OCI-LY7 (cell line): Measurements from ENCODE around the gene SV2C. TPM values are rescaled to one million over a fixed set of nuclear protein-coding genes. Genes with fewer than 3 reads are reported as not detected.

Experiments used
- BruUV-seq: library from RNA; stranded (reverse); fragments of 400-500 nt; replicated peaks from 2 replicates; lab custom pipeline; 2021; lab: Mats Ljungman, UMichigan
- CTCF ChIA-PET: fragments of 300-600 bp; sonication (Branson Sonifier 250); formaldehyde crosslinking; loops from one replicate; lab custom pipeline; 2022; ENCODE audit warnings: antibody characterized with exemption; ENCODE audit not compliant: unreplicated experiment; lab: Charles Lee
- POLR2A ChIA-PET: fragments of 300-600 bp; sonication (Branson Sonifier 250); formaldehyde crosslinking; loops from one replicate; lab custom pipeline; 2022; ENCODE audit warnings: antibody characterized with exemption; lab: Charles Lee
- DNase-seq: peaks from one replicate; pipeline ENCODE4 v3.0.0-alpha.2; 2015; ENCODE audit warnings: low spot score
- H2AFZ ChIP-seq: fragments of 200-600 bp; sonication (generic), shearing (Covaris generic); 2 replicates; pipeline ENCODE4 v1.6.1; 2014; ENCODE audit warnings: mild to moderate bottlenecking, antibody characterized with exemption, low read length, moderate library complexity
- H3K27ac ChIP-seq: fragments of 200-600 bp; sonication (generic); 2 replicates; pipeline ENCODE4 v1.5.1; 2014; ENCODE audit warnings: mixed run types, low read depth, mild to moderate bottlenecking, moderate library complexity, low read length, inconsistent platforms; ENCODE audit not compliant: poor library complexity, severe bottlenecking
- H3K36me3 ChIP-seq: fragments of 200-600 bp; sonication (generic); 2 replicates; pipeline ENCODE4 v1.6.1; 2014; ENCODE audit warnings: mild to moderate bottlenecking, antibody characterized with exemption, low read length, moderate library complexity, mixed read lengths; ENCODE audit not compliant: insufficient read depth
- H3K4me1 ChIP-seq: fragments of 200-600 bp; sonication (generic); 2 replicates; pipeline ENCODE4 v1.5.1; 2014; ENCODE audit warnings: mild to moderate bottlenecking, low read length; ENCODE audit not compliant: insufficient read depth, poor library complexity, severe bottlenecking
- H3K4me2 ChIP-seq: fragments of 200-600 bp; sonication (generic); 2 replicates; pipeline ENCODE4 v1.6.1; 2014; ENCODE audit warnings: mild to moderate bottlenecking, low read length
- H3K4me3 ChIP-seq: fragments of 200-600 bp; sonication (generic); 2 replicates; pipeline ENCODE4 v1.5.1; 2014; ENCODE audit warnings: mild to moderate bottlenecking, low read depth, low read length; ENCODE audit not compliant: poor library complexity, severe bottlenecking
- H3K79me2 ChIP-seq: fragments of 200-600 bp; sonication (generic); 2 replicates; pipeline ENCODE4 v1.6.1; 2016; ENCODE audit warnings: low read depth, mild to moderate bottlenecking, low read length, moderate library complexity, mixed read lengths; ENCODE audit not compliant: insufficient read depth
- H3K9me2 ChIP-seq: fragments of 200-600 bp; sonication (generic); 2 replicates; pipeline ENCODE4 v1.6.1; 2016; ENCODE audit warnings: mild to moderate bottlenecking, low read length, mixed read lengths; ENCODE audit not compliant: insufficient read depth
- H3K9me3 ChIP-seq: fragments of 200-600 bp; sonication (generic); 2 replicates; pipeline ENCODE4 v1.6.1; 2014; ENCODE audit warnings: mild to moderate bottlenecking, mixed run types, low read length, mixed read lengths
- H4K20me1 ChIP-seq: fragments of 200-600 bp; sonication (generic); 2 replicates; pipeline ENCODE4 v1.6.1; 2014; ENCODE audit warnings: mild to moderate bottlenecking, antibody characterized with exemption, low read length, moderate library complexity, mixed read lengths; ENCODE audit not compliant: insufficient read depth
- CTCF ChIP-seq: fragments of 200-600 bp; sonication (generic); conservative IDR thresholded peaks from 2 replicates; pipeline ENCODE4 v1.5.1; 2014; ENCODE audit warnings: mild to moderate bottlenecking, antibody characterized with exemption, low read length, moderate library complexity, mixed read lengths
- EZH2phosphoT487 ChIP-seq: fragments of 200-600 bp; sonication (generic); IDR thresholded peaks from 2 replicates; pipeline ENCODE4 v1.6.1; 2018; ENCODE audit warnings: low read depth, borderline replicate concordance, mild to moderate bottlenecking, mixed run types, antibody characterized with exemption, low read length, moderate library complexity, mixed read lengths
- intact Hi-C: fragments of 100-400 bp; cut with micrococcal nuclease; formaldehyde crosslinking; loops from one replicate; pipeline ENCODE4 v1.10.0; 2022; ENCODE audit not compliant: unreplicated experiment
- total RNA-seq, 2 experiments: library from RNA; depleted of rRNA in 1 of 2; stranded (reverse); fragments of >200 nt in 1 of 2; shearing (Covaris generic) in 1 of 2; gene quantifications; 2 replicates each; pipeline ENCODE4 v1.2.3, GENCODE V29; 2014 to 2022

The SV2C gene
- total RNA-seq, 2 experiments from 2014 or later, result not detected

DNA sequence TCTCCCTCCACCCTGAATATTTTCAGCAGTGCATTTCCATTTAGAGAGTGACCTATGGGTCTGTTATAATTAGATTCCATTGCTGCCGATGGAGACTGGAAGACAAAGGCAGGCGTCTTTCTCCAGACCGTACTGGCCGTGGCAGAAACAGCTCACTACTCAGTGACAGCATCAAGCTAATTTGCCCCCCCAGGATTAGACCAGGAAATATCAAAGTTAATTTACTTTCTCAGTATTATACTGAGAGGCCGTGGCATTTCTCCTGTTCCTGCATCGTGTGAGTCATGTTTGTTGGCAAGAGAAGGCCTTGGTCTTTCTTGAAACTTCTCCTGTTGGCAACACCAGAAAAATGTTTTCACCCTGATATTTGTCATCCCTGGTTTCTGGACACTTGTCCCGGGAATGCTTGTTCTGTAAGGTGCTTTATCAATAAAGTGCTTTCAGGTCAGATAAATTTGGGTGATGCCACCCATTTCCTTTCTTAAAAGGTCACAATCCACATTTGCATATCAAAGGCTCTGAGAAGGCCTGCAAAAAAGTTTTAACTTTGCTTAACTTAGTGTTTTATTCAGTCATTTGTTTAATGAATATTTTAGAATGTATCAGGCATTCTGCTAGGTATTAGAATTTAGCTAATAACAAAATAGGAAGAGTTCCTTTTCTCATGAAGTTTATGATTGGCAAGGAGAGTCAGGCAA is 28.4 kb downstream of the SV2C start:
- no peak overlapping the region for H3K27ac ChIP-seq

GRCh38 chr5:76113103-76113502 is 29.9 kb downstream of the SV2C start:
- POLR2A ChIA-PET, result no interaction called here
- TF ChIP-seq EZH2phosphoT487 (no peak), CTCF (no peak)
- Histone ChIP-seq H3K4me2 (no peak overlapping the region), H3K4me3 (no peak overlapping the region), H3K36me3 (no peaks in the 10 kb centered on the region), H3K9me2 (no peaks in the 10 kb centered on the region), H3K9me3 (no peaks in the 10 kb centered on the region), H3K79me2 (no peaks in the 10 kb centered on the region), H2AFZ (no peak overlapping the region), H4K20me1 (no peaks in the 10 kb centered on the region), H3K27ac (no peak overlapping the region), H3K4me1 (no peaks in the 10 kb centered on the region)
- no TSS peak for BruUV-seq
- no peak for DNase-seq
- CTCF ChIA-PET, result no interaction called here
- intact Hi-C loops, result no loop called here

More for the DNA sequence above, 28.4 kb downstream of the SV2C start:
- ChIA-PET POLR2A (no interaction called here), CTCF (no interaction called here)
- no peaks in the 10 kb centered on the region for H3K9me3 ChIP-seq
- no peaks in the 10 kb centered on the region for H3K9me2 ChIP-seq
- no peaks in the 10 kb centered on the region for H4K20me1 ChIP-seq
- no peaks in the 10 kb centered on the region for H3K79me2 ChIP-seq
- TF ChIP-seq CTCF (no peak), EZH2phosphoT487 (no peak)
- no peaks in the 10 kb centered on the region for H3K36me3 ChIP-seq
- H3K4me3 ChIP-seq, result no peak overlapping the region
- no peak for DNase-seq
- H2AFZ ChIP-seq, result no peak overlapping the region
- no peak overlapping the region for H3K4me2 ChIP-seq
- no peaks in the 10 kb centered on the region for H3K4me1 ChIP-seq
- intact Hi-C loops, result no loop called here
- no TSS peak for BruUV-seq

- Histone ChIP-seq H3K4me3 (no peak overlapping the region), H3K36me3 (no peaks in the 10 kb centered on the region), H3K9me2 (no peaks in the 10 kb centered on the region), H2AFZ (no peak overlapping the region), H3K9me3 (no peaks in the 10 kb centered on the region), H3K4me2 (no peak overlapping the region), H3K79me2 (no peaks in the 10 kb centered on the region), H3K27ac (no peak overlapping the region), H3K4me1 (no peaks in the 10 kb centered on the region), H4K20me1 (no peaks in the 10 kb centered on the region)
- no peak for DNase-seq
- CTCF ChIA-PET, result no interaction called here
- TF ChIP-seq CTCF (no peak), EZH2phosphoT487 (no peak)
- POLR2A ChIA-PET, result no interaction called here
- BruUV-seq, result no TSS peak
- intact Hi-C loops, result no loop called here
These were observed 31.1 kb downstream of the SV2C start for GRCh38 chr5:76114179-76114851.
